ENCODE data around the gene MEF2C. TPM values are rescaled to one million over a fixed set of nuclear protein-coding genes. Genes with fewer than 3 reads are reported as not detected.

The MEF2C gene
- polyA plus RNA-seq, 1 donor (not counting 4 experiments of a cell fraction or from before 2014, with no cell fraction given) = 0.10 TPM

- no peak overlapping the region for H3K27ac ChIP-seq (ENCODE audit: control insufficient read depth, insufficient read depth, low read length)
- H3K79me2 ChIP-seq (ENCODE audit: control insufficient read depth, insufficient read depth, low read length) = no peaks in the 10 kb centered on the region
- H3K4me3 ChIP-seq (ENCODE audit: control insufficient read depth in 2 of 3, extremely low read depth in 1 of 3, insufficient read depth in 2 of 3, low read depth in 1 of 3, low read length in 3 of 3) = peak overlapping the region in 1 of 3 experiments; percentile 6
- TF ChIP-seq, protein P1, sequence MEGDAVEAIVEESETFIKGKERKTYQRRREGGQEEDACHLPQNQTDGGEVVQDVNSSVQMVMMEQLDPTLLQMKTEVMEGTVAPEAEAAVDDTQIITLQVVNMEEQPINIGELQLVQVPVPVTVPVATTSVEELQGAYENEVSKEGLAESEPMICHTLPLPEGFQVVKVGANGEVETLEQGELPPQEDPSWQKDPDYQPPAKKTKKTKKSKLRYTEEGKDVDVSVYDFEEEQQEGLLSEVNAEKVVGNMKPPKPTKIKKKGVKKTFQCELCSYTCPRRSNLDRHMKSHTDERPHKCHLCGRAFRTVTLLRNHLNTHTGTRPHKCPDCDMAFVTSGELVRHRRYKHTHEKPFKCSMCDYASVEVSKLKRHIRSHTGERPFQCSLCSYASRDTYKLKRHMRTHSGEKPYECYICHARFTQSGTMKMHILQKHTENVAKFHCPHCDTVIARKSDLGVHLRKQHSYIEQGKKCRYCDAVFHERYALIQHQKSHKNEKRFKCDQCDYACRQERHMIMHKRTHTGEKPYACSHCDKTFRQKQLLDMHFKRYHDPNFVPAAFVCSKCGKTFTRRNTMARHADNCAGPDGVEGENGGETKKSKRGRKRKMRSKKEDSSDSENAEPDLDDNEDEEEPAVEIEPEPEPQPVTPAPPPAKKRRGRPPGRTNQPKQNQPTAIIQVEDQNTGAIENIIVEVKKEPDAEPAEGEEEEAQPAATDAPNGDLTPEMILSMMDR (optimal IDR thresholded peaks at IDR 0.05 in 1 of 3, IDR thresholded peaks at IDR 0.05 in 1 of 3, conservative IDR thresholded peaks at IDR 0.05 in 1 of 3; ENCODE audit: extremely low read depth in 1 of 3, insufficient read depth in 2 of 3, low read length in 3 of 3) = no peak
- TF ChIP-seq EZH2 (IDR thresholded peaks at IDR 0.05; ENCODE audit: low read length) = no peak
- no peaks in the 10 kb centered on the region for H3K9me3 ChIP-seq (ENCODE audit: control insufficient read depth, low read depth, low read length)
- no peak for FAIRE-seq
- no peaks in the 10 kb centered on the region for H3K4me1 ChIP-seq (ENCODE audit: control insufficient read depth, extremely low read depth, insufficient read depth, low read length)
- DNase-seq (ENCODE audit: low read depth, low spot score) = no peak
- no peak overlapping the region for H3K9ac ChIP-seq (ENCODE audit: control insufficient read depth, extremely low read depth, insufficient read depth, low read length)
- H3K27me3 ChIP-seq (ENCODE audit: control insufficient read depth, extremely low read depth, insufficient read depth, low read length) = no peaks in the 10 kb centered on the region
- peak overlapping the region; percentile 95 for H2AFZ ChIP-seq (ENCODE audit: control insufficient read depth, low read length)
- dilution Hi-C loops (cut with MboI; ENCODE audit: extremely low pct_ligation_motif_present, low sequenced_read_pairs) = no loop called here
- no peaks in the 10 kb centered on the region for H4K20me1 ChIP-seq (ENCODE audit: control insufficient read depth, extremely low read depth, insufficient read depth, low read length)
- H3K36me3 ChIP-seq (ENCODE audit: control insufficient read depth in 2 of 2, extremely low read depth in 1 of 2, insufficient read depth in 2 of 2, low read length in 2 of 2) = no peaks in the 10 kb centered on the region
- H3K4me2 ChIP-seq (ENCODE audit: control insufficient read depth, extremely low read depth, insufficient read depth, low read depth, low read length) = peak overlapping the region; percentile 66
- no peaks in the 10 kb centered on the region for H3K9me1 ChIP-seq (ENCODE audit: control insufficient read depth, extremely low read depth, insufficient read depth, low read length)
These were observed 46.7 kb downstream of the MEF2C start for GRCh38 chr5:88836195-88836838.

DNA sequence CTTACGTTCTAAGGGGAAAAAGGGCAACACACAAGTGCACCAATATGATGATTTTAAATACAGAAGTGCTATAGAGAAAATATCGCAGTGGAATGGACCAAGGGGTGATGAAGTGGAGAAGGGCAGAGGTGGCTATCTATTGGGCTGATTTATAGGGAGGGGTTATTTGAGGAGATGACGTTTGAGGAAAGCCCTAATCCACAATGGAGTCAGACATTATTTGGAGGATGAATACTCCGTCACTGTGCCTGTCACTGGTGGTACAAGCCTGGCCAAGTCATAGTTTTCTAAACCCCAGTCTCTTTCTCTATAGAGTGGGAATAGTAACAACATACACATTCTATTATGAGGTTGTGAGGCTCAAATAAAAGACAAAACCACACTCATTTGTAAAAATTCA, 48.5 kb downstream of the MEF2C start:
- Histone ChIP-seq H4K20me1 (ENCODE audit: control insufficient read depth, extremely low read depth, insufficient read depth, low read length) (no peaks in the 10 kb centered on the region), H3K36me3 (ENCODE audit: control insufficient read depth in 2 of 2, extremely low read depth in 1 of 2, insufficient read depth in 2 of 2, low read length in 2 of 2) (no peaks in the 10 kb centered on the region), H3K4me3 (ENCODE audit: control insufficient read depth in 2 of 3, extremely low read depth in 1 of 3, insufficient read depth in 2 of 3, low read depth in 1 of 3, low read length in 3 of 3) (no peak overlapping the region), H3K9me1 (ENCODE audit: control insufficient read depth, extremely low read depth, insufficient read depth, low read length) (no peaks in the 10 kb centered on the region), H3K4me1 (ENCODE audit: control insufficient read depth, extremely low read depth, insufficient read depth, low read length) (no peaks in the 10 kb centered on the region), H3K79me2 (ENCODE audit: control insufficient read depth, insufficient read depth, low read length) (no peaks in the 10 kb centered on the region), H2AFZ (ENCODE audit: control insufficient read depth, low read length) (no peak overlapping the region), H3K27ac (ENCODE audit: control insufficient read depth, insufficient read depth, low read length) (no peak overlapping the region), H3K4me2 (ENCODE audit: control insufficient read depth, extremely low read depth, insufficient read depth, low read depth, low read length) (no peak overlapping the region), H3K9me3 (ENCODE audit: control insufficient read depth, low read depth, low read length) (no peaks in the 10 kb centered on the region), H3K27me3 (ENCODE audit: control insufficient read depth, extremely low read depth, insufficient read depth, low read length) (no peaks in the 10 kb centered on the region), H3K9ac (ENCODE audit: control insufficient read depth, extremely low read depth, insufficient read depth, low read length) (no peak overlapping the region)
- TF ChIP-seq EZH2 (IDR thresholded peaks at IDR 0.05; ENCODE audit: low read length) = no peak
- TF ChIP-seq, protein P1 (optimal IDR thresholded peaks at IDR 0.05 in 1 of 3, IDR thresholded peaks at IDR 0.05 in 1 of 3, conservative IDR thresholded peaks at IDR 0.05 in 1 of 3; ENCODE audit: extremely low read depth in 1 of 3, insufficient read depth in 2 of 3, low read length in 3 of 3) = no peak
- DNase-seq (ENCODE audit: low read depth, low spot score) (no peak), FAIRE-seq (no peak)
- dilution Hi-C loops (cut with MboI; ENCODE audit: extremely low pct_ligation_motif_present, low sequenced_read_pairs) = no loop called here

Measured in keratinocyte (primary cell).